Karpas-422 (cell line): ENCODE data around the gene CHCHD6. TPM values are rescaled to one million over a fixed set of nuclear protein-coding genes. Genes with fewer than 3 reads are reported as not detected.

ENCODE experiments used
- DNase-seq: peaks from one replicate; pipeline ENCODE4 v3.0.0-alpha.2; 2015
- H2AFZ ChIP-seq: fragments of 200-600 bp; sonication (generic); 2 replicates; pipeline ENCODE4 v1.6.1; 2014; ENCODE audit warnings: antibody characterized with exemption, low read length, mixed read lengths
- H3K27ac ChIP-seq: fragments of 200-600 bp; sonication (generic); 2 replicates; pipeline ENCODE4 v1.5.1; 2014; ENCODE audit warnings: mild to moderate bottlenecking, low read length, moderate library complexity
- H3K27me3 ChIP-seq: fragments of 200-600 bp; sonication (generic); 2 replicates; pipeline ENCODE4 v1.6.1; 2014; ENCODE audit warnings: low read length, mixed read lengths
- H3K36me3 ChIP-seq: fragments of 200-600 bp; sonication (generic); 2 replicates; pipeline ENCODE4 v1.6.1; 2014; ENCODE audit warnings: low read length, mixed read lengths; ENCODE audit not compliant: insufficient read depth
- H3K4me1 ChIP-seq: fragments of 200-600 bp; sonication (generic); 2 replicates; pipeline ENCODE4 v1.6.1; 2014; ENCODE audit warnings: mild to moderate bottlenecking, low read length, mixed read lengths
- H3K4me2 ChIP-seq: fragments of 200-600 bp; sonication (generic); 2 replicates; pipeline ENCODE4 v1.6.1; 2014; ENCODE audit warnings: low read length, low read depth, mild to moderate bottlenecking; ENCODE audit not compliant: poor library complexity, severe bottlenecking
- H3K4me3 ChIP-seq: fragments of 200-600 bp; sonication (generic); 2 replicates; pipeline ENCODE4 v1.5.1; 2014; ENCODE audit warnings: mild to moderate bottlenecking, antibody characterized with exemption, low read length, mixed read lengths
- H3K79me2 ChIP-seq: fragments of 200-600 bp; sonication (generic); 2 replicates; pipeline ENCODE4 v1.6.1; 2014; ENCODE audit warnings: mild to moderate bottlenecking, low read length, mixed read lengths
- H3K9ac ChIP-seq: fragments of 200-600 bp; sonication (generic); 2 replicates; pipeline ENCODE4 v1.6.0; 2014; ENCODE audit warnings: low read length
- H3K9me2 ChIP-seq: fragments of 200-600 bp; sonication (generic), shearing (Covaris generic); replicated peaks from 2 replicates; pipeline ENCODE4 v1.6.0; 2014; ENCODE audit warnings: mild to moderate bottlenecking, low read length, moderate library complexity; ENCODE audit not compliant: insufficient read depth
- H3K9me3 ChIP-seq: fragments of 300-700, 200-600 bp; sonication (generic); 2 replicates; pipeline ENCODE4 v1.6.1; 2014; ENCODE audit warnings: low read length, mixed read lengths
- H4K20me1 ChIP-seq: fragments of 200-600 bp; sonication (generic); 2 replicates; pipeline ENCODE4 v1.6.1; 2014; ENCODE audit warnings: mild to moderate bottlenecking, antibody characterized with exemption, low read length, low read depth; ENCODE audit not compliant: insufficient read depth
- total RNA-seq: library from RNA; depleted of rRNA; stranded (reverse); fragments of >200 nt; shearing (Covaris generic); gene quantifications from 2 replicates; pipeline ENCODE4 v1.2.3, GENCODE V29; 2014; ENCODE audit warnings: low replicate concordance

The CHCHD6 gene
- total RNA-seq, 1 experiment from 2014 or later: 12.8 TPM

DNA sequence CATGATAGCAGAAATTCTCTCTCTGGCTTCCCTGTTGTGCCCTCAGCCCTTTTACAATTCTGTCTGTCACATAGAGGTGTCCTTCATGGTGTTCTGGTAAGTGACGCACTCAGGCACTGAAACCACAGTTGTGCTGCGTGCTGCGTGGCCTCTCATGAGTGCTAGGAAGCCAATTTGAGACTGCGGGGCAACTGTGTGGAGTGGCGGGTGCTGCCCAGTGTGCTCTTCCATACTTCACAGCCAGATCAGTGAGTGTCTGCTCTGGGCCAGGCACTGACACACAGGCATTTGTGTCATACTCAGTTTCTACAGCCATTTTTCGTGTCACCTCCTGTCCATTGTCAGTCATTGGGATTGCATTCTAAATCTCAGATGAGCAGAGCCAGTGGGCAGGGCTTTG is 145.7 kb downstream of the CHCHD6 start:
- H3K27ac ChIP-seq: no peak overlapping the region
- H3K9ac ChIP-seq: no peak overlapping the region
- H3K27me3 ChIP-seq: no peaks in the 10 kb centered on the region
- H3K4me2 ChIP-seq: no peak overlapping the region
- H3K4me3 ChIP-seq: no peak overlapping the region
- no peaks in the 10 kb centered on the region for H3K4me1 ChIP-seq
- H3K79me2 ChIP-seq: no peaks in the 10 kb centered on the region
- H3K9me3 ChIP-seq: no peaks in the 10 kb centered on the region
- H3K36me3 ChIP-seq: no peaks in the 10 kb centered on the region
- no peak for DNase-seq
- no peaks in the 10 kb centered on the region; the same call in 1 of the 2 replicates for H4K20me1 ChIP-seq
- no peak overlapping the region for H2AFZ ChIP-seq
- no peaks in the 10 kb centered on the region for H3K9me2 ChIP-seq

DNA sequence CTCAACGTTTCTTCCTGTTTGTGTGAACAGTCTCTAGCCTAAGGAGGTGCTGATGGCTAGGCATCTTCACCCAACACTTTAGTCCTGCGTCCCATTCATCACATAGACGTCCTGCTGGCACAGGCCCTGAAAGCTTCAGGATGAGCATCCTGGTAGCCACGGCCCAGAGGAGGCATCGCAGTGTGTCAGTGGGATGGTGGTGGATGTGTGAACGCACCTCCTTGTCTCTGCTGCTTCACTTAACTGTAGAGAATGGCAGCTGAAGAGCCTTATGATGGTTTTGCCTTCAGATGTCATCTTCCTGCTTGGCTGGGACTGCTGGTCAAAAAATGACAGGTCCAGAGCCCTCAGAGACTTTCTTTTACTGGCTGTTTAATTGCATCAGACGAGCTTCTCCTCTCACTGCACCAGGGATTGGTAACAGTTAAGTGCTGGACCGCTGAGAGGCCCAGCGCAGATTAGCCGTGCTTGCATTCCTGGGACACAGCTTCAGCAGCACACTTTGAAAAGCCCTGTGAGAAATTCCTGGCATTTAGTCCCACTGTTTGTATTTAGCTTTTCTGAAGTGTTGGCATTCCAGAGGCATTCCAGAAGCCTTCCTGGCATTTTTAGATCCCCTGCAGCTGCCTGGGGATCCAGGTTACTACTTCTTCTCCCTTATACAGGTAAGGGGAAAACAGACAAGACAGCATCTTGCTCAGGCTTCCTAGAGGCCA is 146.5 kb downstream of the CHCHD6 start:
- Histone ChIP-seq H3K27me3 (no peaks in the 10 kb centered on the region), H3K4me2 (no peak overlapping the region), H3K9ac (no peak overlapping the region)

GRCh38 chr3:126851382-126851781 is 147.3 kb downstream of the CHCHD6 start:
- no peak overlapping the region for H3K4me2 ChIP-seq

More for the DNA sequence above, 146.5 kb downstream of the CHCHD6 start:
- no peak for DNase-seq
- Histone ChIP-seq H4K20me1 (peaks cover 2% of the 10 kb centered on the region; the same call in 1 of the 2 replicates), H3K4me3 (no peak overlapping the region), H3K36me3 (no peaks in the 10 kb centered on the region), H3K79me2 (no peaks in the 10 kb centered on the region), H3K27ac (no peak overlapping the region), H3K9me3 (no peaks in the 10 kb centered on the region), H3K9me2 (no peaks in the 10 kb centered on the region), H3K4me1 (no peaks in the 10 kb centered on the region), H2AFZ (no peak overlapping the region)

GRCh38 chr3:126851934-126852333 is 147.9 kb downstream of the CHCHD6 start:
- H3K27me3 ChIP-seq: no peaks in the 10 kb centered on the region
- H3K4me3 ChIP-seq: no peak overlapping the region
- H3K9ac ChIP-seq: no peak overlapping the region
- no peaks in the 10 kb centered on the region for H3K79me2 ChIP-seq
- no peaks in the 10 kb centered on the region for H3K4me1 ChIP-seq
- no peak overlapping the region for H2AFZ ChIP-seq
- peaks cover 4% of the 10 kb centered on the region; the same call in 1 of the 2 replicates for H4K20me1 ChIP-seq
- no peaks in the 10 kb centered on the region for H3K9me2 ChIP-seq
- no peak overlapping the region for H3K27ac ChIP-seq
- H3K9me3 ChIP-seq: no peaks in the 10 kb centered on the region
- no peaks in the 10 kb centered on the region for H3K36me3 ChIP-seq
- no peak for DNase-seq
- H3K4me2 ChIP-seq: no peak overlapping the region

More at GRCh38 chr3:126851382-126851781, 147.3 kb downstream of the CHCHD6 start:
- no peak overlapping the region for H3K4me3 ChIP-seq
- no peaks in the 10 kb centered on the region for H3K9me3 ChIP-seq
- no peaks in the 10 kb centered on the region for H3K79me2 ChIP-seq
- no peak for DNase-seq
- H3K9ac ChIP-seq: no peak overlapping the region
- H3K4me1 ChIP-seq: no peaks in the 10 kb centered on the region
- peaks cover 4% of the 10 kb centered on the region; the same call in 1 of the 2 replicates for H4K20me1 ChIP-seq
- no peak overlapping the region for H2AFZ ChIP-seq
- H3K27me3 ChIP-seq: no peaks in the 10 kb centered on the region
- no peaks in the 10 kb centered on the region for H3K9me2 ChIP-seq
- H3K27ac ChIP-seq: no peak overlapping the region
- H3K36me3 ChIP-seq: no peaks in the 10 kb centered on the region

- no peaks in the 10 kb centered on the region for H3K4me1 ChIP-seq
- H3K9me3 ChIP-seq: no peaks in the 10 kb centered on the region
- H3K9me2 ChIP-seq: no peaks in the 10 kb centered on the region
- H3K9ac ChIP-seq: no peak overlapping the region
- H4K20me1 ChIP-seq: peaks cover 4% of the 10 kb centered on the region; the same call in 1 of the 2 replicates
- no peak overlapping the region for H2AFZ ChIP-seq
- H3K4me2 ChIP-seq: no peak overlapping the region
- H3K79me2 ChIP-seq: no peaks in the 10 kb centered on the region
- H3K27ac ChIP-seq: no peak overlapping the region
- H3K27me3 ChIP-seq: no peaks in the 10 kb centered on the region
- DNase-seq: no peak
- H3K4me3 ChIP-seq: no peak overlapping the region
- H3K36me3 ChIP-seq: no peaks in the 10 kb centered on the region
Observed at GRCh38 chr3:126852511-126852910, 148.5 kb downstream of the CHCHD6 start.

- Histone ChIP-seq H2AFZ (no peak overlapping the region), H3K9me2 (no peaks in the 10 kb centered on the region), H3K79me2 (no peaks in the 10 kb centered on the region), H3K4me3 (no peak overlapping the region), H3K9ac (no peak overlapping the region), H3K4me2 (no peak overlapping the region), H4K20me1 (peaks cover 4% of the 10 kb centered on the region; the same call in 1 of the 2 replicates), H3K9me3 (no peaks in the 10 kb centered on the region), H3K36me3 (no peaks in the 10 kb centered on the region), H3K27me3 (no peaks in the 10 kb centered on the region), H3K4me1 (no peaks in the 10 kb centered on the region), H3K27ac (no peak overlapping the region)
- no peak for DNase-seq
Observed at GRCh38 chr3:126854666-126855065, 150.6 kb downstream of the CHCHD6 start.

DNA sequence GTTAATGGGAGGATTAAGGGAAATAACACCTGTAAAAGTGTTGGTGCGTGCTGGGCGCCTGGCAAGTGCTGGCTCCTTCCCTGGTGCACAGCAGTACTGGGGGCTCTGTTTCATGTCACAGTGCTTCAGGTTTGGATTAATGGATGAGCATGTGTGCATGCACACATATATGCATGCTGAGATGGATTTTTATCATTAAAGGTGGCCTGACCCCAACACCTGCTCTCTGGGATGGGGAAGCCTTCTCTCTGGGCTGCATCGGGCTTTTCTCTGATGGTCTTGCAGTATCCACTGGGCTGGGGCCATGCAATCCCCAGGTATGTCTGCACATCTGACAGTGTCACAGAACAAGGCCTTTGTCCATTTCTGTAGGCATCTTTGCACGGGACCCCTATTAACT is 151.3 kb downstream of the CHCHD6 start:
- Histone ChIP-seq H3K9me3 (no peaks in the 10 kb centered on the region), H3K4me3 (no peak overlapping the region), H3K9me2 (no peaks in the 10 kb centered on the region), H3K27ac (no peak overlapping the region), H2AFZ (no peak overlapping the region), H3K79me2 (no peaks in the 10 kb centered on the region), H3K4me2 (no peak overlapping the region), H3K36me3 (no peaks in the 10 kb centered on the region), H3K4me1 (no peaks in the 10 kb centered on the region), H3K9ac (no peak overlapping the region), H4K20me1 (peaks cover 4% of the 10 kb centered on the region; the same call in 1 of the 2 replicates), H3K27me3 (no peaks in the 10 kb centered on the region)
- DNase-seq: no peak

DNA sequence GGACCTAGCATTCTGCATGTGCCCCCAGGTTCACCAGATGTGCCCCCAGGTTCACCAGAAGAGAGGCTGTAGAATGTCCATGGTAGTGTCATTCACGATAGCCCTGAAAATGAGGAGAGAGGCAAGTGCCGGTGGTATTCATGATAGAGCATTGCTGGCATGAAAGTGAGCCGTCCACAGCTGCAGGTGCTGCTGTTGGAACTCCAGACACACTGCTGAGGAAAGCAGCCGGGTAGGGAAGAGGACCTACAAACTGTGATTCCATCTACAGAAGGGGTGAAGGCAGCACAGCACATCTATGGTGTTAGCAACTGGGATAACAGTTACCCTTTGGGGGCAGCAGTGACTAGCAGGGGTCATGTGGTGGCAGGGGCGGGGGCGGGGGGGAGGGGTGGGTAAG is 153.9 kb downstream of the CHCHD6 start:
- Histone ChIP-seq H3K27me3 (no peaks in the 10 kb centered on the region), H4K20me1 (0 out of 2 replicates have a peak, but pooled peaks cover 4% of the 10 kb centered on the region), H2AFZ (no peak overlapping the region), H3K4me1 (no peaks in the 10 kb centered on the region), H3K9ac (no peak overlapping the region), H3K4me3 (no peak overlapping the region), H3K9me3 (no peaks in the 10 kb centered on the region), H3K27ac (no peak overlapping the region), H3K36me3 (no peaks in the 10 kb centered on the region), H3K79me2 (no peaks in the 10 kb centered on the region), H3K4me2 (no peak overlapping the region), H3K9me2 (no peaks in the 10 kb centered on the region)
- no peak for DNase-seq
